HG03095 (cell line): ENCODE data around the gene WNT7A.

ENCODE experiments used
- ATAC-seq: cut with Tn5 transposase; IDR thresholded peaks from one replicate; pipeline ENCODE4 v1.9.1; 2021; ENCODE audit warnings: moderate library complexity; ENCODE audit not compliant: unreplicated experiment

Gene WNT7A

GRCh38 chr3:13831386-13831996 is 48.4 kb downstream of the WNT7A start:
- no peak for ATAC-seq

GRCh38 chr3:13829311-13829710 is 50.6 kb downstream of the WNT7A start:
- ATAC-seq = no peak

GRCh38 chr3:13828501-13829265 is 51.2 kb downstream of the WNT7A start:
- no peak for ATAC-seq

GRCh38 chr3:13827699-13828098 is 52.2 kb downstream of the WNT7A start:
- no peak for ATAC-seq

GRCh38 chr3:13827256-13827655 is 52.6 kb downstream of the WNT7A start:
- no peak for ATAC-seq

GRCh38 chr3:13826672-13827071 is 53.2 kb downstream of the WNT7A start:
- no peak for ATAC-seq

GRCh38 chr3:13825821-13826220 is 54.0 kb downstream of the WNT7A start:
- ATAC-seq = no peak

GRCh38 chr3:13825311-13825579 is 54.6 kb downstream of the WNT7A start:
- ATAC-seq = no peak

GRCh38 chr3:13824521-13825310 is 55.2 kb downstream of the WNT7A start:
- no peak for ATAC-seq

- no peak for ATAC-seq
These were observed 56.2 kb downstream of the WNT7A start for GRCh38 chr3:13823692-13824091.

- ATAC-seq = no peak
These were observed 56.8 kb downstream of the WNT7A start for GRCh38 chr3:13822871-13823585.

- ATAC-seq = no peak
These were observed 57.8 kb downstream of the WNT7A start for GRCh38 chr3:13822042-13822441.

GRCh38 chr3:13821126-13821525 is 58.7 kb downstream of the WNT7A start:
- ATAC-seq = no peak

DNA sequence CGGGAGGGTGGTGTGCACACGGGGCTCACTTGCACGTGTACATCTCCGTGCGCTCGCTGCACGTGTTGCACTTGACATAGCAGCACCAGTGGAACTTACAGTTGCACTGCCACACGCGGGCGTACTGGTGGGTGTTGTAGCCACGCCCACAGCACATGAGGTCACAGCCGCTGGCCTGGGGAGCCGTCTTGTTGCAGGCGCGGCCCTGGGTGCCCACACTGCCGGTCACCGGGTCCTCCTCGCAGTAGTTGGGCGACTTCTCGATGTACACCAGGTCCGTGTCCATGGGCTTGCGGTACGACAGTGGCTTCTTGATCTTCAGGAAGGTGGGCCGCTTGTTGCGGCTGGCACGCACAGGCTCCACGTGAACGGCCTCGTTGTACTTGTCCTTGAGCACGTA is 61.0 kb downstream of the WNT7A start:
- ATAC-seq = no peak

DNA sequence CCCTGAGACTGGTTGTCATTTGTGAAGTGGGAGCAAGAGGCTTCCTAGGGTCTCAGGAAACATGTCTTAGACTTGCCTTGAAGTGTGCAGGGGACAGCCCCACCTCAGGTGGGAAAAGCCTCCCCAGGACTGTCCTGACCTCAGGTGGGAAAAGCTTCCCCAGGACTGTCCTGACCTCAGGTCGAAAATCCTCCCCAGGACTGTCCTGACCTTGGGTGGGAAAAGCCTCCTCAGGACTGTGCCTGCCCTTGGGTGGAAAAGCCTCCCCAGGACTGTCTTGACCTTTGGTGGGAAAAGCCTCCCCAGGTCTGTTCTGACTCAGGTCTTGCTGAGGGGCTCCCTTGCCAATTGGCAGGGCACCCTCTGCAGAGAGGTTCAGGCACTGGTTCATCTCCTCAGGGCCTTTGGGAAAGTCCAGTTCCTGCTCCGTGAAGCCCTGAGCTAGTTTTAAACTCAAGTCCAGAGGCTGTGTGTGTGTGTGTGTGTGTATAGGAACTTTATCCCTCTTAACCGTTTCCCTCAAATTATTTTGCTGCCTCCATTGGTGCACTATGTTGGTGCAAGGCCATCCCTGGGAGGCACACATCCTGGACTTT is 64.7 kb downstream of the WNT7A start:
- no peak for ATAC-seq

GRCh38 chr3:13812034-13812471 is 67.8 kb downstream of the WNT7A start:
- no peak for ATAC-seq

GRCh38 chr3:13811614-13812013 is 68.3 kb downstream of the WNT7A start:
- ATAC-seq = no peak

GRCh38 chr3:13808550-13808949 is 71.3 kb downstream of the WNT7A start:
- ATAC-seq = no peak

DNA sequence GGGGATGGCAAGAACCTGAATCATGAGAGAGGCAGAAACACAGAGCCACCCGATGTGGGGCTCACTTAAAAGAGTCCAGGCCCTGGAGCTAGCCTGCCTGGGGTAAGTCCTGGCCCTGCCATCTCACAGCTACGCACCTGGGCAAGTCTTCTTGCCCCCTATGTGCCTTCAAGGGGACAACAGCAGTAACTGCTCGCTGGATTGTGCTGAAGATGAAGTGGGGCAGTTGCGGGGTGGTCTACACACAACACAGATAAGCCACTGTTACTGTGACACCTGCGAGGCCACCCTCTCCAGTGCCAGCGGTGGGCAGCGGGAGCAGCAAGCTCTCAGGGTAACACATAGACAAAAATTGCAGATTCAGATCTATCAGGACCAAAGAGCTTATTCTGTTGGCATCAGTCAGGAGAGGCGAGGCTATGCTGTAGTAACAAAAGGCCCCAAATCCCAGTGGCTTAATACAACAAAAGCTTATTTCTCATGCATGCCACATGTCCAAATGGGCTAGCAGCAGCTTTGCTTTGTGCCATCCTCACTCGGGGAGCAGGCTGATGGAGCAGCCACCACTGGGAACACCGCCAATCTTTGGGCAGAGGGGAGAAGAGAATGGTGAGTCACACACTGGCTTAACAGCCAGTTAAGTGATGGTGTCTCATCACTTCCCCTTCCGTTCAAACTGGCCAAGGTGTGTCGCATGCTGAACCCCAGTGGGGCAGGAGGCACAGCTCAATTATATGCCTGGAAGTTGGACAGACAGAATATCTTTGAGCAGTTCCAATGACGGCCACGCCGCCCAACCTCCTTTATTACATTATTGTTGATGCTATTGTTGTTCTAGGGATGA is 78.3 kb downstream of the WNT7A start:
- ATAC-seq = no peak

DNA sequence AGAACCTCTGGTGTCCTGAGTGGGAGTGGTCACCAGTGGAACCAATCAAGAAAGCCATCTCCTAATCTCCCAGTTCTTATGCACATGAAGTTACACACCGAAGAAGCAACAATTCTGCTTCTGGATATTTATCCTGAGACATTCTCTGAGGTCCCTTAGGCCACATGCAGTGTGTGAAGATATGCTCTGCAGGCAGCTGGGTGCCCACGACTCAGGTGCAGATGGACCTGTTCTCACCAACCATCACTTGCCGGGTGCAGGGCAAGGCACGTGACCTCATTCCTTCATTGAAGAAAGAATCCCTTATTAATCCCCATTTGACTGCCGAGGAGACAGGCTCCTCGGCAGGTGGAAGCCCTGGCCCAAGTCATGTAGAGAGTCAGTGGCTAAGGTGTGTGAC is 79.8 kb downstream of the WNT7A start:
- ATAC-seq = no peak
